Erythroblast (primary cell): ENCODE results near the gene MUC2.

Experiments used
- GATA1 ChIP-seq: IDR thresholded peaks from 2 replicates; pipeline ENCODE4 v1.6.1; 2011; ENCODE audit warnings: low read depth, mild to moderate bottlenecking, control low read depth, low read length, moderate library complexity
- POLR2A ChIP-seq: IDR thresholded peaks from 2 replicates; pipeline ENCODE4 v1.6.1; 2011; ENCODE audit warnings: mild to moderate bottlenecking, low read length

- no peak for TF ChIP-seq POLR2A
- no peak for TF ChIP-seq GATA1
Measured at GRCh38 chr11:1038921-1039320, 35.8 kb upstream of the MUC2 start.
